Measurements from ENCODE around the gene OSBPL10.
"Not testable (repeated sequence)": the region's sequence is repeated elsewhere in the genome, so short reads cannot be mapped to it uniquely, and the experiment has no call there.

The OSBPL10 gene

DNA sequence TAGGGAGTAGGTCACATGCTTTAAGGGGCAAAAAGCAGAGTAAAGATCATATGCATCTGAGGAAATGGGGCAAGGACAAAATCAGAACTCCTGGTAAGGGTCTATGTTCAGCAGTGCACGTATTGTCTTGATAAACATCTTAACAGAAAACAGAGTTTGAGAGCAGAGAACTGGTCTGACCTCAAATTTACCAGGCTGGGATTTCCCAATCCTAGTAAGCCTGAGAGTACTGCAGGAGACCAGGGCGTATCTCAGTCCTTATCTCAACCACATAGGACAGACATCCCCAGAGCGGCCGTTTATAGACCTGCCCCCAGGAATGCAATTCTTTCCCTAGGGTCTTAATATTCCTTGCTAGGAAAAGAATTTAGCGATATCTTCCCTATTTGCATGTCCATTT is 14.0 kb upstream of the OSBPL10 start:
- intact Hi-C loops (cut with DNase I); DNase-seq: not testable (repeated sequence)

DNA sequence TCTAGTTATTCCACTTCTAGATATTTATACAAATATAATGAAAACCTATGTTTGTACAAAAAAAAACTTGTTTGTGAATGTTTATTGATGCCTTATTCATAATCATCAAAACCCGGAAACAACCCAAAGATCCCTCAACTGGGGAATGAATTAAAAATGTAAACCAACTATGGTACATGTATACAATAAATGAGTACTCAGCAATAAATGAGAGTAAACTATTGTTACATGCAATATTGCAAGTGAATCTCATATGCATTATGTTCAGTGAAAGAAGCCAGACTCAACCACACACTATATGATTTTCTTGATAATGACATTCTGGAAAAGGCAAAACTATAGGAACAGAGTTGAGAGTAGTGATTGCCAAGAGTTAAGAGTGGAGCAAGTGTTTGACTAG is 12.8 kb upstream of the OSBPL10 start:
- DNase-seq, result no peak
- intact Hi-C loops (cut with DNase I), result no loop called here

DNA sequence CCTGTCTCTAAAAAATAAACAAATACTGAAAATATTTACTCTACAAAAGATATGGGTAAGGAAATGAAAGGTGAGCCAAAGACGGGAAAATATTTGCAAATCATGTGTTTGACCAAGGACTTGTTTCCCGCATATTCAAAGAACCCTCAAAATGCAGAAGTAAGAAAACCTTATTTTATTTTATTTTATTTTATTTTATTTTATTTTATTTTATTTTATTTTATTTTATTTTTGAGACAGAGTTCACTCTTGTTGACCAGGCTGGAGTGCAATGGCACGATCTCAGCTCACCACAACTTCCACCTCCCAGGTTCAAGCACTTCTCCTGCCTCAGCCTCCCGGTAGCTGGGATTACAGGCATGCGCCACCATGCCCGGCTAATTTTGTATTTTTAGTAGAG is 11.9 kb upstream of the OSBPL10 start:
- DNase-seq; intact Hi-C loops (cut with DNase I): not testable (repeated sequence)

DNA sequence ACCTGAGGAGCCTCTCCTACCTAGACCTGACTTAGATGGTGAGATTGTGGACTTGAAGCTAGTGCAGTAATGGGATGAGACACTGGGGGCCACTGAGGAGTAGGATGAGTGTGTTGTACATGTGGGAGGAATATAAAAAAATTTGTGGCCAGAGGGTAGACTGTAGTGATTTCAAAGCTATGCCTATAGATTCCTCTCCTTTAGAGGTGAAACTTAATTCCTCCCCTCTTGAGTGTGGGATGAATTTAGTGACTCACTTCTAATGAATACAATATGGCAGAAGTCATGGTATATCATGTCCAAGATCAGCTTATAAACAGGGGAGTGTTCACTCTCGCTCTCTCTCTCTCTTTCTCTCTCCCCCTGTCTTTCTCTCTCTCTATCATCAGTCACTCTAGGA is 7.2 kb upstream of the OSBPL10 start:
- intact Hi-C loops (cut with DNase I), result no loop called here
- DNase-seq, result no peak

DNA sequence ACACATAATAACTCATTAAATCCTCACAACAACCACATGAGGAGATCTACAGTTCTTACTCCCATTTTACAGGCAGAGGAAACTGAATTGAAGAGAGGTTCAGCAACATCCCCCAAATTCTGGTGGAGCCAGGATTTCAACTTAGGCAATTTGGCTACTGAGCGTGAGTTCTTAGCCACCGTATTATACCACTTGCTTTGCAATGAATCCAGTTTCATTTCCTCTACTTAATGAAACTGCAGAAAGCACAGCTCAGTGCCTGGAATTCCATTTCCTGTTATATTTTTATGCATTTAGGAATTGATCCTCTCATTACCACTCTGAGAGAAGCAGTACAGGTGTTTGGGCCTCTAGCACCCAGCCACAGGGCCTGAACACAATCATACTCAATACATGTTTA is 4.8 kb upstream of the OSBPL10 start:
- no peak for DNase-seq
- intact Hi-C loops (cut with DNase I), result no loop called here

DNA sequence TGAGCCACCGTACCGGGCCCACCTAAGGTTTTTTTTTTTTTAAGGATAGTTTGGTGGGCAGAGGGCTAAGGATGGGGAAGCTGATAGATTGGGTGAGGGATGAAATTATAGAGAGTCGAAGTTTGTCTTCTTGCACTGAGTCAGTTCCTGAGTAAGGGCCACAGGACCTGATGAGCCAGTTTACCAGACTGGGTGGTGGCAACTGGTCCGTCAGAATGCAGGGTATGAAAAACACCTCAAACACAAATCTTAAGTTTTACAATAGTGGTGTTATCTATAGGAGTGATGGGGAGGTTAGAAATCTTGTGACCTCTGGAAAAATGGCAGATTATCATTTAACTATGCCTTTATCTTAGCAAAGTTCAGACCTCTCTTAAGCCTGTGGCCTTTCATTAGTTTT is 3.3 kb upstream of the OSBPL10 start:
- DNase-seq, result no peak
- intact Hi-C loops (cut with DNase I), result no loop called here

DNA sequence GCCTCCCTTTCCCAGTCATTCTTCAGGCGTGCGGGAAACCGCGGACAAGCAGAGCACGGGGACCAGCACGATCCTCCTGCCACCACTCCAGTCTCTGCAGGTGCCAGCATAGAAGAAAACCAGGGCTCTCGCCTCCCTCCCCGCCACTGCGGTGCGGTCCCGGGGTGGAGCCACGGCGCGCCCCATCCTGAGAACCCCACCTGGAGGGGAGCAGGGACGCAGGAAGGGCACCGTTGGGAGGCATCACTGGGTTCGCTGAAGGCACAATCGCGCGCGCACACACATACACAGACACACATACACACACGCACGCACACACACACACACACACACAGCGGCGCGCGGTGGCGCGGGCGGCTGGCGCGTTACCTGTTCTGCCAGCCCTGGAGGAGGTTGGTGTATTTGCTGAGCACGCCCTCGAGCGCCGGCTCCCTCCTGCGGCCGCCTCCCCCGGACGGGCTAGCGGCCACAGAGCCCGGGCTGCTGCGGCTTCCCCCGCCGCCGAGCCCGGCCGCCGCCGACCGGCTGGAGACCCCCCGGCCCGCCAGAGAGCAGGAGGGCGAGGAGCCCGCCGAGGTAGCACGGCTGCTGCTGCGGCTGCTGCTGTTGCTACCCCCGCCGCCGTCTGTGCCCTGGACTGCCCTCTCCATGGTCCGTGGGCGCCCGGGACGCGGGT is 394 bp downstream of the OSBPL10 start:
- intact Hi-C loops (cut with DNase I), result no loop called here
- peak; percentile 16 to 83 (median 64) for DNase-seq

DNA sequence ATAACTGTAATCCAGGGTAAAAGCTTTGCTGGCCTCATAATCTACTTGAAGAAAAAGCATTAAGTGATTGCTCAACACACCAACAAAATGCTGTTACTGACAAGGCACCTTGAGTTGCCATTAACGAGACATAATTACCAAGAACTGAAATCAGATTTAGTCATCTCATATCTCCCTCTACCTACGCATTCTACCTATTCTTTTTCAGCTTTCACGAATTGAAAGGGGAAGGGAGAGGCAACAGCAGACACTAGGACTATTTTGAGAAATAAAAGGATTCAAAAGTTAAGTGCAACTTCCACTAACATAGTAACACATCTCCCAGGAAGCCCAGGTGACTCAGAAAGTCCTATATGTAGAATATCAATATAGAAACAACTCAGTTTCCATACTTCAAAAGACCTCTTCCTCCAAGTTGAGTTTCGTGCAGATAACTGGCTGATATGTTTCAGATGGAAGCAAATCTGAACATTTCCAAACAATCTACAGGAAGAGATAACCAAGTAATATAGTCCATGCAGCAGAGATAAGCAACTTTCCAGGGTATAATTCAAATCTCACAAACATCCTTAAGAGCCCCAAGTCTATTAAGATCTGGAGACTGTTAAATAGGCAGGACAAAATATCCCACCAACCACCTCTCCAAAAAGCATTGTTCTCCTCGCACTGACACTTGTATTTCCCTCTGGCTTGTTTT is 1.9 kb downstream of the OSBPL10 start:
- intact Hi-C loops (cut with DNase I), result no loop called here
- DNase-seq, result peak in 4 of 42 donors; percentile 9 to 37 (median 21)

DNA sequence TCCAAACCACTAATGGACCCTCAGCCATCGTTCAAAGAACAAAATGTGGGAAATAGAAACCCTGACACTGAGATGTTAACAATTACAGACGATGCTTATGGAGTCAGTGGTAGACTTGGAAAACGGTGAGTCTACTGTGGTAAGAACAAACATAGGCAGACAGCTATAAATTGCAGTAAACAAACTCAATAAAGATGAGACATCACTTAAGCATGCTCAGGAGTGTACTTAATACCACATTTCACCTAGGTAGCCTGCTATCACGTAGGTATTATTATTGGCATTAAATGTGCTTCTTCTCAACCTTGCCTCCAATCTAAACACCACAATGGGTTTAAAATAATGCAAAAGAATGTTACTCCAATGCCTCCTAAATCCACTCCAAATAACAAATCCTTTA is 2.5 kb downstream of the OSBPL10 start:
- DNase-seq, result no peak
- intact Hi-C loops (cut with DNase I), result no loop called here

DNA sequence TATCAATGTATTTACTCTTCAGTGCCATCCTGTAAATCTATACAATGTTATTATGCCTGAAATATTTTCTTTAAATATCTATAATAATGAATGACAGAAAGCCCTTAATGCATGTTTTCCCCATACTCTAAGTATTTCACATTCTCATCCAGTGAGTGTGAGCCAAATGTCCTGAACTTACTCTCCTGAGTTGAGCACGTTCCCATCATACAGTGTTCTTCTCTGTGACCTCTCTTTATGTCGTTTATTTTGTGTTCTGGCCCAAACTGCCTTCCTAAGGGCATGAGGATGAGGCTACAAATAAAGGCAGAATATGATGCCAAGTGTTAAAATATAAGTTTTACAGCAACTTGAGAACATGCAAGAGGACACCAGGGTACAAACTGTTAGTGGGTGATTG is 3.3 kb downstream of the OSBPL10 start:
- DNase-seq, result no peak
- intact Hi-C loops (cut with DNase I), result no loop called here

DNA sequence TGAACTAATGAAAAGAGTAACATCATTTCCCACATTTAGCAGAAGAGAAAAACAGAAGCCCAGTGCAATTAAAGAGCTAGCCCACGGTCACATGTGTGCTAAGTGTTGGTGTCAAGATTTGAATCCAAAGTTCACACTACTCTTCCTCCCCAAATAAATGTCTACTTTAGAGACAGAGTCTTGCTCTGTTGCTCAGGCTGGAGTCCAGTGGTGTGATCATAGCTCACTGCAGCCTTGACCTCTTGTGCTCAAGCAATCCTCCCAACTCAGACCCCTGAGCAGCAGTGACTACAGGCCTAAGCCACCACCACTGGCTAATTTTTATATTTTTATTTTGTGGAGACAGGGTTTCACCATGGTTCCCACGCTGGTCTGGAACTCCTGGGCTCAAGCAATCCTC is 4.8 kb downstream of the OSBPL10 start:
- intact Hi-C loops (cut with DNase I), result no loop called here
- no peak for DNase-seq

DNA sequence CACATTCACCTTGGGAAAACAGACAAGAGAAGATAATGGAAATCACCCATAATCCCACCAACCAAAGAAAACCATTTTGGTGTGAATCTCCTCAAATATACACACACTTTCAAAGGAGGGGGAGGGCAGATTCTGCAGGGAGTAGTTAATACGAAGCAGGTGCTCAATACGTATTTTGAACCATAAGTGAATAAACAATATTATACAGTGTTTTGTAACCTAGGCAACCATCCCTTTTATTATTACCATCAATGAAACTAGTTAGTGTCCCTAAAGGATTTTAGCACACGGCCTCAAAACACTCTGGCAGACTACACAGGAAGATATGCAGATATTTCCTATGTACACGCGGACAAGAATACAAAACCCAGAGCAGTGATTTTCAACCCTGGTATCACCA is 6.1 kb downstream of the OSBPL10 start:
- no peak for DNase-seq
- intact Hi-C loops (cut with DNase I), result no loop called here

DNA sequence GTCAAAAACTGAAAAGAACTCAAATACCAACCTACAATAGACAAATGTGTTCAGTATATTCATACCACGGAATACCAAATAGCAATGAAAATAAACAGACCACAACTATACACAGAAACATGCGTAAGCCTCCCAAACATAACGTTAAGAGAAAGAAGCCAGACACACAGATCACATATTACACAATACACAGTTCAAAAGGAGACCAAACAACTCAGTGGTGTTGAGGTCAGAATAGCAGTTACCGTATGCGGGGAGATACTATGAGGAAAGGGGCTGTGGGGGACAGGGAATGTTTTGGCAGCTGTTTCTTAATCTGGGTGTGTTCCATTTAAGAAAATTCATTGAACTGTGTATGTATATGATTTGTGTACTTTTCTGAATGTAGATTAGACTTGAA is 6.6 kb downstream of the OSBPL10 start:
- intact Hi-C loops (cut with DNase I), result no loop called here
- DNase-seq, result no peak

DNA sequence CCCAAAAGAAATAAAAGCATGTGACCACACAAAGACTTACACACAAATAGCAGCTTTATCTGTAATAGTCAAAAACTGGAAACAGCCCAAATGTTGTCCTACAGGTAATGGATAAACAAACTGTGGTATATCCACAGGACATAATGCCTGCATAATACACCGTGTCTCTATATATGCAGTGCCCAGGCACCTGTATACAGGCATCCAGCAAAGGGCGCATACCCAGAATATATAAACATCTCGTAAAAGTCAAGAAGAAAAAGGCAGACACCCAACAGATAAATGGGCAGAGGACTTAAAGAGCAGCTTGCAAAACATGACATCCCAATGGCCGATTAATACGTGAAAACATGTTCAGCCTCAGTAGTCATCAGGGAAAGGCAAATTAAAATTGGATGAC is 7.2 kb downstream of the OSBPL10 start:
- no peak for DNase-seq
- intact Hi-C loops (cut with DNase I), result no loop called here

DNA sequence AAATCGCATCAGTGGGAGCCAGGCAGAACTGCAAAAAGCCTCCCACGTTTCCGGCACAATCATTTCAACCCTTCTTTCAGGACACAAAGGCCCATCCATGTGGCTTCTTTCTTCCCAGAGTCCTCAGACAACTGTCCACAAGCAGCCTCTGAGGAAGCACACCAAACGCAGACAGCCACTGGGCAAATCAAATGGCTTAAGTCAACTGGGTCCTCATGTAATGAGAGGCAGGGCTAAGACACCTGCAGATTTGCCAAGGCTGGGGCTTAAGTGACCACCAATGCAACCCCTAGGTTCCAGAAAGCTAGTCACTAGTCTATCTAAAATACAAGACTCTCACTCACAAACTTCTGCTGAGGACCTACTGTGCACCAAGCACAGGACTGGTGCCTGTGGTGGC is 8.0 kb downstream of the OSBPL10 start:
- intact Hi-C loops (cut with DNase I), result no loop called here
- no peak for DNase-seq

DNA sequence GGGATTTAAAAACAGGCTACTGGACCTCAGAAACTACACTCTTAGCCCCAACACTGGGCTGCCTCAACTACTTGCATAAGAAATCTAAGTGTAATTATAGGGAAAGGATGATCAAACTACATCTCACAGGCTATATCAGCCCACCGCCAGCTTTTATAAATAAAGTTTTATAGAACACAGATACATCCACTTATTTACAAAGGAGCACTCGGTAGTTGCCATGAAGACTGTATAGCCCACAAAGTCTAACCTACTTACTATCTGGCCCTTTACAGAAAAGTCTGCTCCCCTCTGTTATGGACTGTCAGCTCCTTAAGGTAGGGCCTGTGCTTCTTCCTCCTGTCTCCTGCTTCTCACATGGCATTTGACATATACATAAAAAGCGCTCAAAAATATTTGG is 9.5 kb downstream of the OSBPL10 start:
- intact Hi-C loops (cut with DNase I), result no loop called here

DNA sequence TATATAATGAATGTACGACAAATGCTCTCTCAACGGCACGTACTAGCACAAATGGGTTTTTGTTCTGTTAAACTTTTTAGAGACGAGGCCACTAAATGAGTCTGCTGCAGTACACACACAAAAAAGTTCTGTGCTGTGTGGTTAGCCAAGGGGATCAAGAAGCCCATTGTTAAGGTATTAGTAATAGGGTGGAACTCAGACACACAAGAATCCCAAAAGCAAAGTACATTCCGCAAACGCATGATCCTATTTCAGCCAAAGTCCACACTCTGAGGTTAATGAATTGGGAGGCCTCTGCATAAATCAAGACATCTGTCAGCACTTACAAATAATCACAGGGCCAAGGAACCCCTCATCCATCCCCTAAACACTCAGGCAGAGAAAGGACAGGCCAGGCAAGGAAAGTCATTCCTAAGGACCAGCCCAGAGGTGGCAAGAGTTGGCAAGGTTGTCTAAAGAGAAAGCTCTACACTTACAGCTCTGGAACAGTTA is 12.1 kb downstream of the OSBPL10 start:
- intact Hi-C loops (cut with DNase I), result no loop called here
- no peak for DNase-seq

More for the DNA sequence above, 9.5 kb downstream of the OSBPL10 start:
- DNase-seq, result no peak

DNA sequence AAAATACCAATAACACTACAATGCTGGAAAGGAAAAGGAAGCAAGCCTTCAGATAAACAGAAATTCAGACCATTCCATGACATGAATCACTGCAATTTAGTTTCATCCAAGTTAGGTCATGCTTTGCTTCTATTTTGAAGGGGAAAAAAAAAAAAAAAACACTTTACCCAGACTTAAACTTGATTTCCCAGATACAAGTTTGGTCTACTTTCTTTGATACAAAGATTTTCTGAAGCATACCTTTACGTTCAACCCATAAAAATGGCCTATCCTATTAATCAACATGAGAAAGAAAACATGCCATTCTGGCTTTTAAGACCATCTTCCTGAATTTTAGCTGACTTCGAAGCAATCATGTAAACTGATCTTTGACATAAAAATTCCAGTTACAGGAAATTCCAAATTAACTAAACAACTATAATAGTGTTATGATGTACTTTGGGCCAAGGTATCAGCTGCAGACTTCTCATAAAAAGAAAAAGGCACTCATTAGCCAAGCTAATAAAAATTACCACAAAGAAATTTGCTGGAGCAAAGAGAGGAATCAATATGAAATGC is 12.6 kb downstream of the OSBPL10 start:
- DNase-seq, result no peak
- intact Hi-C loops (cut with DNase I), result no loop called here

DNA sequence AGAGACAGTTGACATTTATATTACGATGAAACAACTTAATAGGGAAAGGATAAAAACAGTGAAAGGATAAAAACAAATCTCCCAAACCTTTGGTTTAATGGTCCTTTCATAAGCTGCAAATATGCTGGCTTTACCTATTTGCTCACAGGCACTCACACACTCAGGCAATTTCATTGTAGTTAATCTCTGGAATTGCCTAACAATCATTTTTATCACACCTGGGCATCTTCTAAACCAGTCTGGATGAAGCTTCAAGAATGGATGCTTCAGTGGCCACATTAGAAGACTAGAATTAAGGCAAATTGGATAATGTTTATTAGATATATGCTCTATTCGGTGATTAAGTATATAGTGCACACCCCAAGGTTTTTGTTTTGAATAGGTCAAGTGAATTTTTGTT is 13.5 kb downstream of the OSBPL10 start:
- DNase-seq, result no peak

DNA sequence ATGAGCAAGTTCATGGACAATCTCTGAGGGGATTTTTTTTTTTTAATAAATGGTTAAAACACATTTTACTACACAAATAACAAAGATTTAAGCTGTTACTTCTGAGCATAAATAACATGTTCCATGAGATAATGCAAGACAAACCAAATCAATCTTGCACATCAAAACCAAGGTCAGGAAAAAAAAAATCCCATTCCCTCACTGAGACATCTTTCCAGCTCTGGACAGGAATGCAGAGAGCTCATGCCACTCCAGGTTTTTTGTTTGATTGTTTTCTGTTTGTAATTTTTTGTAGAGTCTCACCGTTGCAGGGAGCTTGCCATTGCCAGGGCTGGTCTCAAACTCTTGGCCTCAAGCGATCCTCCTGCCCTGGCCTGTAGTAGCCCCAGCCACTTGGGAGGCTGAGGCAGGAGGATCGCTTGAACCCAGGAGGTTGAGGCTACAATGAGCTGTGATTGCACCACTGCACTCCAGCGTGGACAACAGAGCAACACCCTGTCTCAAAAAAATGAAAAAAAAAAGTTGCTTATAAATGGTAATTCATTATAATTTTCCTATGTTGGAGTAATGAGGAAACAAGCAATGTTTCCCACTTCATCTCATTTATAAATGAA is 14.0 kb downstream of the OSBPL10 start:
- intact Hi-C loops (cut with DNase I), result no loop called here
- DNase-seq, result no peak

More for the DNA sequence above, 13.5 kb downstream of the OSBPL10 start:
- intact Hi-C loops (cut with DNase I), result no loop called here
